Measurements from ENCODE around the gene SRSF12.
A peak's percentile ranks its signal among the peaks of the same experiment; 100 is the strongest.

The SRSF12 gene

GRCh38 chr6:89082486-89082891 is 35.4 kb downstream of the SRSF12 start:
- peak; percentile 29 for DNase-seq (ENCODE audit: low spot score)
- no peak for TF ChIP-seq CTCF (IDR thresholded peaks at IDR 0.05; ENCODE audit: borderline replicate concordance, control extremely low read depth, extremely low read depth, insufficient read depth, missing control alignments)
- in situ Hi-C loops (cut with MboI; ENCODE audit: low sequenced_read_pairs, unreplicated experiment): no loop called here

GRCh38 chr6:89081423-89082322 is 36.2 kb downstream of the SRSF12 start:
- no peak for TF ChIP-seq CTCF (IDR thresholded peaks at IDR 0.05; ENCODE audit: borderline replicate concordance, control extremely low read depth, extremely low read depth, insufficient read depth, missing control alignments)
- in situ Hi-C loops (cut with MboI; ENCODE audit: low sequenced_read_pairs, unreplicated experiment): no loop called here
- peak; percentile 94 for DNase-seq (ENCODE audit: low spot score)

DNA sequence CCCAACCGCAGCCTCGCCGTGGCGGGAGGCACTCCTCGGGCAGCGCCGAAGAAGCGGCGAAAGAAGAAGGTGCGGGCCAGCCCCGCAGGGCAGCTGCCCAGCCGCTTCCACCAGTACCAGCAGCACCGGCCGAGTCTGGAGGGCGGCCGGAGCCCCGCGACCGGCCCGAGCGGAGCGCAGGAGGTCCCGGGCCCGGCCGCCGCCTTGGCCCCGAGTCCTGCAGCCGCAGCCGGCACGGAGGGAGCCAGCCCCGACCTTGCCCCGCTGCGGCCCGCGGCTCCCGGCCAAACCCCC is 36.8 kb downstream of the SRSF12 start:
- in situ Hi-C loops (cut with MboI; ENCODE audit: low sequenced_read_pairs, unreplicated experiment): no loop called here
- DNase-seq (ENCODE audit: low spot score): no peak
- TF ChIP-seq CTCF (IDR thresholded peaks at IDR 0.05; ENCODE audit: borderline replicate concordance, control extremely low read depth, extremely low read depth, insufficient read depth, missing control alignments): no peak

GRCh38 chr6:89080281-89081128 is 37.4 kb downstream of the SRSF12 start, which contains the start of gene PNRC1:
Gene PNRC1, plus strand, starts transcription at chr6:89080751. Its CDS starts 144 bp downstream, at chr6:89080895.
- DNase-seq (ENCODE audit: low spot score): peak; percentile 97
- TF ChIP-seq CTCF (IDR thresholded peaks at IDR 0.05; ENCODE audit: borderline replicate concordance, control extremely low read depth, extremely low read depth, insufficient read depth, missing control alignments): no peak
- in situ Hi-C loops (cut with MboI; ENCODE audit: low sequenced_read_pairs, unreplicated experiment): no loop called here

- peak; percentile 51 for DNase-seq (ENCODE audit: low spot score)
- in situ Hi-C loops (cut with MboI; ENCODE audit: low sequenced_read_pairs, unreplicated experiment): no loop called here
- TF ChIP-seq CTCF (IDR thresholded peaks at IDR 0.05; ENCODE audit: borderline replicate concordance, control extremely low read depth, extremely low read depth, insufficient read depth, missing control alignments): no peak
These were observed 38.2 kb downstream of the SRSF12 start for GRCh38 chr6:89079511-89080234.

DNA sequence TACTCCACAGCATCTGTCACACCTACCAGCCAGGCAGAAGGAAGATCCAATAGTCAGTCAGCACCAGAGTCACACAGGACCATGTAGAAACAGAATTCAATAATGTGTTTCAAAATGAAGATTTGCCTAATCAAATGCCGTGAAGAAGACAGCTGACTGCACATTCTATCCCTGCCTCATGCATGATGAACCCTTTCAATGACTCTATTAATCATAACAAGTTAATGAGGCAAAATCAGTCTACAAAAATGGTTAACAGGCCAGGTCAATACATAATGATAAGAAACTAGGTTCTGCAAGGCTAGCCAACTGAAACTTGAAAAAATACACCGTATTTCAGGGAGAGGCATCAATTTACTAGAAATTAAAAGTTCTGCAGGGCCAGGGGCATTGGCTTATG is 44.0 kb downstream of the SRSF12 start:
- TF ChIP-seq CTCF (IDR thresholded peaks at IDR 0.05; ENCODE audit: borderline replicate concordance, control extremely low read depth, extremely low read depth, insufficient read depth, missing control alignments): no peak
- in situ Hi-C loops (cut with MboI; ENCODE audit: low sequenced_read_pairs, unreplicated experiment): no loop called here
- no peak for DNase-seq (ENCODE audit: low spot score)
